Stimulated activated CD4-positive, alpha-beta T cell treated with anti-CD3 and anti-CD28 coated beads, Interleukin-2, amount 100 ng/mL, for 4 hours (primary cell): ENCODE measurements around the gene ODC1.
A peak's percentile ranks its signal among the peaks of the same experiment; 100 is the strongest.

Experiments
- DNase-seq: peaks from one replicate; pipeline ENCODE4 v3.0.0-alpha.2; 2020; ENCODE audit warnings: low read depth

The ODC1 gene

DNA sequence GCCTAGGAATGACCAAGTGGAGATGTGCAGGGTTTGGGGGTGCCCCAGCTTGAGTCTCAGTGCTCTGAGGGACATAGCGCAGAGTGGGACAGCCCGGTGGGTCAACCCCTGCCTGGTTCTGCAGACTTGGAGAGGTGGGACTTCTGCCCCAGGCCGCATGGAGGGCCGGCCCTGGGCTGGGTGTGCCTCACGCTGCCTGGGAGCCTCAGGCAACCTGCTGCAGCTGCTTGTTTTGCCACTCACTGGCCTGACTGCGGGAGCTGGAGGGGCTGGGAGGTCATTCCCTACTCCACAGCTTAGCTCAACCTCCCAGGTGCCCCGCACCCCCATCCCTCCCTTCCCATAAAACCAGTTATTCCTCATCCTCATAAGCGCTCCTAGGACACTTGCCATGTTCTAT is 33.1 kb downstream of the ODC1 start:
- no peak for DNase-seq

DNA sequence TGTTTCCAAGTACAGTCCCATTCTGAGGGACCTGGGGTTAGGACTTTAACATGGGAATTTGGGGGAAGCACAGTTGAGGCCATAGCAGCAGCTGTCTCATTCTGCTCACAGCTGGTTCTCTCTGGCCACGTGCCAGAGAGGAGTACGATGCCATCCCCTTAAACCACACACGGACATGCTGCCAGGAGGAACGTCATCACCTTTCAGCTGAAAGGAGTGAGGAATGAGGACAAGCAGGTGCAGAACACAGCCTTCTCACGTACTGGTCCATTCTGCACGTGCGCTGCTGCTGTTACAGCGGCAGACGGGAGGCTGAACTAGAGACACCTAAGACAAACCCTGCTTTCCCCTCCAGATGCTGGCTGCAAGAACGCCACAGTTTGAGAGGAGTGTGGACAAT is 33.5 kb downstream of the ODC1 start:
- no peak for DNase-seq

GRCh38 chr2:10413991-10414451 is 34.1 kb downstream of the ODC1 start:
- DNase-seq: no peak

- no peak for DNase-seq
These were observed 34.6 kb downstream of the ODC1 start for GRCh38 chr2:10413503-10413902.

GRCh38 chr2:10412380-10412779 is 35.7 kb downstream of the ODC1 start:
- no peak for DNase-seq

- no peak for DNase-seq
These were observed 36.6 kb downstream of the ODC1 start for GRCh38 chr2:10411557-10411956.

DNA sequence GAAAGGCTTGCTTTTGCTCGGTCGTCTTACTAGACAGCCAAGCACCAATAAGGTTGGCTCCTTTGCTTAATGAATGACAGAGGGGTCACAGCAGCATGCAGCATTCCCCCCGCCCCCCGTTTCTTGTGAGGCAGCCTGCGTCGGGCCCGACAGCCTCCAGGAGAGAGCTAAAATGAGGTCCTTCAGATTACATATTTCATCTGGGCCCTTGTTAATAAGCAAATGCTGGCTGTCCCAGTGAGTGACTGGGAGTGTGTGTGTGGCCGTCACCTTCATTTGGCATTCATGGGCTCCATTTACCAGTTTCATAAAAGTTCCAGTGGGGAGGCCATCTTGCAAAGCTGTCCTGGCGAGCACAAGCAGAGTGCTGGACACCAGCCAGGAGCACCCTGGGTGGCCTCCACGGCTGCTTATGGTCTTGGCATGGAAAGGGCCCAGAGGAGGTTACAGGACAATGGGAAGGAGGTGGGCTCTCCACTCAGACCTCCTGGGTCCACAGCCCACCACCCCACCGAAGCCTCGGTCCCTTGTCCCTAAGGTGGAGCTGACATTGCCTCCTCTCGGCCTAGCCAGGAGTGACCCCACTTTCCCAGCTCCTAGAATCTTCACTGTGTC is 37.2 kb downstream of the ODC1 start:
- no peak for DNase-seq

GRCh38 chr2:10410001-10410822 is 37.9 kb downstream of the ODC1 start:
- DNase-seq: no peak

DNA sequence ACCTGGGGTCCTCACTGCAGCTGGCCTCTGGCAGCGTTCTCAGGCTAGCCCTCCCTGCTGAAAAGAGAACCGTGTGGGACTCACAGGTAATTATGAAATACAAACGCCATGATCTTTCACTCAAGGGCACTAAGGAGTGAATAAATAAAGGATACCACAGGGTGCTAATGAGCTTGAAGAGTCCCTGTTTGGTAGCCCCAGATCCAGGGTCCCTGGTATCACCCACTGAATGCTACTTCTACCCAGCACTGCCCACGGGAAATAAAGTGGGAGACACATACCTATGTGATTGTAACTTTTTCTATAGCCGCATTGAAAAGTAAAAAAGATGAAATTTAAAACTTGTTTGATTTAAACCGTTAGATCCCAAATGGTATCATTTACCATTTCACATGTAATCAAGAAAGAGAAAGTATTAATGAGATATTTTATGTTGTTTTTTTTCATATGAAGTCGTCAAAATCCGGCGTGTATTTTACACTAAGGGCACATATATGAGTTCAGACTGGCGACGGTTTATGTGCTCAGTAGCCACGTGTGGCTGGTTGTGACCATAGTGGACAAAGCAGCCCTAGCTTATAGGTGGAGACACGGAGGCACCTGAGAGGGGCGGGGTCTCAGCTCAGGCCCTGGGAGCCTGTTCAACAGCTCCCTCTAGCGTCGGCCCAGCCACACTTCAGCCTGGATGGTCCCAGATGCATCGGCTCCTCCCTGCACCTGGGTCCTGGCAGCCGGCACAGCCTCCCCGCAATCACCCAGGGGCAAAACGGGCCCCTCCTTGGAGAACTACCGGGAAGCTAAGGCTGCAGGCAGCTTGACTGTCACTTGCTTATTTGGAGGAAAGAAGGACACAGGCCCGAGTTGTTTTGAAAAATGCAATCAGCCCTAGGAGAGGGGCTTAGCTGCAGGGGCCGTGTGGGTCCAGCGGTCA is 39.2 kb downstream of the ODC1 start:
- DNase-seq: peak; percentile 74

DNA sequence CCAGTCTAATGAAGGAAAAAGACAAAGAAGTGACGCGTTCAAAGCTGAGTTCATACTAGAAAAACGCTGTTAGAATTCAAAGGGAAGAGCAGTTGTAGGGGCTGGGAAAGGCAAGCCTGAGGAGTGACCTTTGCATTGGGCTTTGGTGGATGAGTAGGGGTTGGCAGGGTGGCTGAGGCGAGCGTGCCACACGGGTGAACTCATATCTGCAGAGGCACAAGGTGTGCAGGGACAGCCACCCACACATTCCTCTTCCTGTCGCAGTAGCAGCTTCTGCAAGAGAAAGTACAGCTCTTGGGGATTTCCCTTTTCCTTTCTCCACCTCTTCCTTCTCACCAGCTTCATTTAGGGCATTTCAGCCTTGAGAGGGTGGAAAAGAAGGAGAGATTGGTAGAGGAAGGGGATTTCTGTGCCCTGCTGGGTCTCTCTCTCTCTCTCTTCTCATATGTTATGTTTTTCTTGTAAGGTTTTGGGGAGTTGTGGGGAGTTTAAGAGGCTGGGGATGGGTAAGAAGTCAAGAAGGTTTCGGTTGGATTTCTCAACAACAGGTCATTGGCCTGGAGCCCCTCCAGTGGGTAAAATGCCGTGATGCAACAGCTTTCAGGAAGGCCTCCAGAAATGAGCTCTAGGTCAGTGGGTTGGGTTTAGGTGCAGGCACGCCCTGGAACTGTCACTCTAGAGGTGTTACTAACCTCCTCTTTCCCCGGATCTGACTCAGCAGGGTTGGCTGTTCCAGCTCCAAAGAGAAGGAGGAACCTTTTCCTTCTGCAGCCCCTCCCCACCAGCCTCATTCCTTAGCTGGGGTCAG is 40.1 kb downstream of the ODC1 start:
- DNase-seq: peak; percentile 55

- no peak for DNase-seq
These were observed 40.7 kb downstream of the ODC1 start for GRCh38 chr2:10407432-10407831.

- no peak for DNase-seq
These were observed 41.5 kb downstream of the ODC1 start for GRCh38 chr2:10406491-10407188.

DNA sequence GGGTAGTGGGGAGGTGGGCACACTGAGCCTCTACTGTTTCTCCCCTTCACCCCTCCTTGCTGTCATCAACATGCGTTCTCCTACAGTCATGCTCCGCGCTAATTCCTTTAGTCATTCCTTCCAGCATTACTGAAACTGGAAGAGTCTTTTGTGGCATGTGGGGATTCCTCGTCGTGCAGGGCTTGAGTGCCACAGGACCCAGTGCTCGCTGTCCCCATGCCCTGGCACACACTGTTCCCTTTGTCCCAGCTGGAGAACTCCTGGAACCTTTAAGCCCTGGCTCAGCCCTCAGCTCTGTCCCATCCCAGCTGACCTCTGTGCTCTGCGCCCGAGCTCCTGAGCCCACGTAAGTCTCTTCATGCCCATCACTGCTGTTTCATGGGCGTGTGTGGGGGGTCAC is 42.1 kb downstream of the ODC1 start:
- DNase-seq: no peak

- no peak for DNase-seq
These were observed 42.7 kb downstream of the ODC1 start for GRCh38 chr2:10405448-10405847.

DNA sequence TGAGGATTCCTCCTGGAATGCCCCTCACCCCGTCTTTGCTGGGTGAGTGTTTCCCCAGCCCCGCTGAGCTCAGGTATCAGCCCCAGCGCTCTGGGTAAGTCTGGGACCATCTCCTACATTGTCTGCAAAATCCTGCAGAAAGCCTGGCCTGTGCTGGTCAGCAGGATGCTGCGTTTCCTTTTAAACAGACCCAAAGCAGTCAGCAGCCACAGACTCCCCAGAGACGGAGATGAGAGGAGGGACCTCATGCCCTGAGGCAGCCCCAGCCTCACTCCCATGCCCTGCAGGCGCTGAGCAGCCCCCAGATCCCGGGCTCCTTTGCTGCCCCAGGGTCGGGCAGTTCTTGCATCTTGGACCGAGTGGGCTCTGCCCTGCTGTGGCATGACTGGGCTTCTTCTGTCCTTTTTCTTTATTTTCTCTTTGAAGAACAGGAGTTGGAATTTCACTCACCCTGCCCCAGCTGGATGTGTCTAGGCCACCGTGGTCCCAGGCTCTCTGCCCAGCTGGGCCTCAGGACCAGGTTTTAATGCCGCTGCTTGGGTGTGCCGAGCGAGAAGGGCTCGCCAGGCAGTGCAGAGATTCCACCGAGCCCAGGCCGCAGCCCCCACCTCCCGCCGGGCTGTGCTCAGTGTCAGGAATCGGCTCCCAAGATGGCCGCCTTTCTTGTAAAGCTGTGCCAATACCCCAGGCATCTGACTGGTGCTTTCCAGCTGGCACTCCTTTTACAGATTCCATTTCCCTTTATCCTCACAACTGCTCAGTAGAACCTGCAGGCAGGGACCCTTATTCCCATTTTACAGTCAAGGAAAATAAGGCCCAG is 43.6 kb downstream of the ODC1 start:
- DNase-seq: no peak

DNA sequence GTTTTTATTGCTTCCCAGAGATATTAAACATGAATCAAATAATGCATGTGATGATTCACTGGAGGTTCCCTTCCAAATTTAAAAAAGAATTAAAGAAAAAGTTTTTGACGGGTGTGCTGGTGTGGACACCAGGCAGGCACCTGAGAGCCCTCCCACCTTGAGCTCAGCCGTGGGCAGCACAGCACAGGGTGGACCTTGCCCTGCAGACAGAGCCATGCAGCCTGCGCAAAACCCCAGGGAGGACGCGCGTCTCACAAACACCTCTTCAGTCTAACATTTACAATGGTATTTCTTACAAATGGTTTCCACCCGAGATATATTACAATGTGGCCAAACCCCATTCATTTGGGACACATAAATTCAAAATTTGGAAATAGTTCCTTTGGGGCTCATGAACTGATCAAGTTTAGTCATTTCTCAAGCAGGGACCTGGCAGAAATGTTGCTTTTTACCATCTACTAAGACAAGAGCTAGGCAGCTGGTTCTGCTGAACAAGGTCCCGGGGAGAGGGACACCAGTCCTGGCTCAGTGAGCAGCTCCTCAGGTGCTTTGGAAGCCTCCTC is 45.4 kb downstream of the ODC1 start:
- no peak for DNase-seq

DNA sequence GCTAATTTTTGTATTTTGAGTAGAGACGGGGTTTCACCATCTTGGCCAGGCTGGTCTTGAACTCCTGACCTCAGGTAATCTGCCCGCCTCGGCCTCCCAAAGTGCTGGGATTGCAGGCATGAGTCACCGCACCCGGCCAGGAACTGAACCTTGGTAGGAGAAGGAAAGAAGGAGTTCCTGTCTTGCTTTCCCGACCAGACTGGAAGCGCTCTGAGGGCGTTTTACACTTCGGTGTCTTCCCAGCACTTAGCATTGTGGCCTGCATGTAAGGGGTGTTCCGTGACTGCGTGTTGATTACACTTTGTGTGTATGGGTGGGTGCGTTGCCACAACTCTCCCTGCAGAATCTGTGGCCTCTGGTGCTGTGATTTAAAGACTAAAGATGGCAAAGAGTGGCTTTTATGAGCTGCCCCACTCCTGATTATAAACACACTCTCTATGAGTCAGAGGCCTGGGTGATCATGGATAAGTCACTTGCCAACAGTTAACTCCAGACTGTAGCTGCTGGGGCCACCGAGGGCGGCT is 46.0 kb downstream of the ODC1 start:
- DNase-seq: no peak

DNA sequence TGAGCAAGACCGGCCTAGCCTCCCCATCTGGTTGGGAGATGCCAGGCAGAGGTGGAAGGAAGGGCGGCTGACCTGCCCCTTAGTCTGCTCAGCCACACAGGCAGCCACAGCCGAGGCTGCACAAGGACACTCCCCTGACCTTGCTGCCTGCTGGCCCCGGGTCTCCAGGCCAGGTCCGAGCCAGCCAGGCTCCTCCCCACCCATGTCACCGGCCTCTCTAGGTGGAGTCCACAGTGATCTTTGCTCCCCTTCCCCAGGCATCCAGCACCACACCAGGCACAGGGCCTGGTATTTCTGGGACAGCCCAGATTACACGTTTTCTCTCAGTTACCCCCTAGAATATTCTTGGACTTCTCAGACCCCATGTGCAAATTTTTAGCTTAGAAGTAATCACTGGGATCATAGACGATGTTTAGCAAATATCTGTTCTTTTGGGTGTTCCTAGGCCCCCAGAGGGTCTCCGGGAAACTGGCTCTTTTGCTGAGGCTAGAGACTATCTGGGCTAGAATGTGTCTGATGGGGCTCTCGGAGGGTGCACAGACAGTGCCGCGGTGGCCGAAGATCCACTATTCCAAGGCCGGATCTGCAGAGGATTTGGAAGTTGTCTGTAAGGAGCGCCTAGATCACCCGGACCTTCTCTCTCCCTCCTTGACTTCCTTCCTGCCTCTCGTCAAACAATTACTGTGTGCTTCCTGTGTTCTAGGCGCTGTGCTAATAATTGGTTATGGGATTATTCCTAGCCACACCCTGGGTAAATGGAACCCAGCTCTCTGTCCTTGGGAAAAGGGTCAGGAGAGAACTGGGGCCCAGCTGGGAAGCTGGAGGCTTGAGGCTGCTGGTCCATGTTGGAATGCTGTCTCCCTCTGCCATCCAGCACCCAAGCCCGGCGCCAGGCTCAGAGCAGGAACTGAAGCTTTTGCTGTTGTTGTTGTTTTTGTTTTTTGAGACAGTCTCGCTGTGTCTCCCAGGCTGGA is 46.9 kb downstream of the ODC1 start:
- DNase-seq: no peak
